ENCODE data around the gene NDUFC1. TPM values are rescaled to one million over a fixed set of nuclear protein-coding genes. Genes with fewer than 3 reads are reported as not detected.

Gene NDUFC1
- total and polyA plus RNA-seq, 2 of the 8 experiments (the other 6 are each of a cell fraction or from before 2014, with no cell fraction given): 41.9 to 62.0 TPM

DNA sequence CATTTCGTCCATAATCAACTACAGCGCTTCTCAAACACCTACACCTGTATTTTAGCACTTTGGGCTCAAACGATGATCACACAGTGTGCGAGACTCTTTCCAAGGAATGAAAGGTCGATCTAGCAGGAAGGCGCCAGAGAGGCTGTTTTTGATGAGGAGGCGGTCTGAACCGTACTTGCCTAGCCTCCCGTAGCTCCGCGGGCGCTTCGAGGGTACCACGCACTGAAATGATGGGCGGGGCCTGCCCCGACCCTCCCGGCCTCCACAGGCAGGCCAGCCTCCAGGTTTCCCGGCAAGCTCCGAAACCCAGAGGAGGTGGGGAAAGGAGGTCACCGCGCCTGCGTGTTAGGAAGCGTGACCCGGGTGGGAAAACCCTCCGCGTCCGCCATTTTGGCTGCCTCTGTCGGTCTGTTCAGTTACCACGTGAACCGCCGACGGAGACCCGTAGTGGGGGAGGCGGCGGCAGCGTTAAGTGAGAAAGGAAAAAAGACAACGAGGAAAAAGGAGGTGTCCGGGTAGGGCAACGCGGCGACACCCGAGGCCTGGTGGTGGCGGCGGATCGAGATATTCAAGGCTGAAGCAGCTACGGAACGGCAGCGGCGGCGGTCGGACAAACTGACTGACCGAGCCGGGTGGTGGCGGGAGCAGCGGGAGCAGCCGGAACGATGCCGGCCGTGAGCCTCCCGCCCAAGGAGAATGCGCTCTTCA, 1.0 kb downstream of the NDUFC1 start, which contains the start of gene NAA15 (continued):
- no peak for TF ChIP-seq CTCF (IDR thresholded peaks at IDR 0.05; ENCODE audit: control extremely low read depth in 1 of 3, insufficient read depth in 1 of 3, low read depth in 1 of 3, low read length in 3 of 3)
- TF ChIP-seq NANOG (IDR thresholded peaks at IDR 0.05; ENCODE audit: insufficient read depth, low read depth, low read length, poor library complexity, severe bottlenecking): no peak
- peak; percentile 31 for TF ChIP-seq KDM4A (IDR thresholded peaks at IDR 0.05; ENCODE audit: low read depth, low read length, severe bottlenecking)
